GM19351 (cell line): Measurements from ENCODE around the gene DYSF.

Experiments used
- ATAC-seq: cut with Tn5 transposase; IDR thresholded peaks from one replicate; pipeline ENCODE4 v1.9.1; 2021; ENCODE audit warnings: mild to moderate bottlenecking, moderate library complexity; ENCODE audit not compliant: unreplicated experiment

The DYSF gene

DNA sequence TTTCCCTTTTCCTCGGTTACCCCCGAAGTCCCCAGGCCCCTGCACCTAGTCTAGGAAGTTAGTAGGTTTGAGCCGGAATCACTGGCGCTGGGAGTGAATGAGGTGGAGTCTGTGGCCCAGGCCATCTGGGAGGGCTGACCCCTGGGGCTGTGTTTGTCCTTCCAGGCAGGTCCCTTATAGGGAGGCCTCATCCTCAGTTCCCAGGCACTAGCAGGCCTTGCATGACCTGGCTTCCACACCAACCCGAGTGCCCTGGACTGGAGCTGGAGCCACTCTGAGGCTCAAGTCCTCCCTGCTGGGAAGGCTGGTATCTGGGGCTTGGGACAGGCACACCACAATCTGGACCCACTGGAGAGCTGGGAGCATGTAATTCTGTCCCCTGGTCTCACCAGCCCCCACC, 111.0 kb downstream of the DYSF start:
- no peak for ATAC-seq

DNA sequence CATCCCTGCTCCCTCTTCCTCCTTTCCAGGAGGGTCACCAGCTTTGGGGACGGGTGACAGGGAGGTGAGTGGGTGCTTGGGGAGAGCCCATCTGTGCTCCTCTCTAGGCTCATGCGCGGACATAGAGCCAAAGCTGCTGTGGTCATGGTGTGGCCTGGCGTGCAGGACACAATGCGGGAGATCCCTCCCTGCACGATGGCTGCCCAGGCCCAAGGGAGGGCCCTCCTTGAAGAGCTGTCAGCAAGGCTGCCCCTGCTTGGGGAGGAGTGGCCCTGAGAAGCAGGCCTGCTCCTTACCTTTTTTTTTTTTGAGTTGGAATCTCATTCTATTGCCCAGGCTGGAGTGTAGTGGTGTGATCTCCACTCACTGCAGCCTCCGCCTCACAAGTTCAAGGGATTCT, 111.4 kb downstream of the DYSF start:
- no peak for ATAC-seq

- ATAC-seq: no peak
Observed at GRCh38 chr2:71566372-71566771, 113.0 kb downstream of the DYSF start.

DNA sequence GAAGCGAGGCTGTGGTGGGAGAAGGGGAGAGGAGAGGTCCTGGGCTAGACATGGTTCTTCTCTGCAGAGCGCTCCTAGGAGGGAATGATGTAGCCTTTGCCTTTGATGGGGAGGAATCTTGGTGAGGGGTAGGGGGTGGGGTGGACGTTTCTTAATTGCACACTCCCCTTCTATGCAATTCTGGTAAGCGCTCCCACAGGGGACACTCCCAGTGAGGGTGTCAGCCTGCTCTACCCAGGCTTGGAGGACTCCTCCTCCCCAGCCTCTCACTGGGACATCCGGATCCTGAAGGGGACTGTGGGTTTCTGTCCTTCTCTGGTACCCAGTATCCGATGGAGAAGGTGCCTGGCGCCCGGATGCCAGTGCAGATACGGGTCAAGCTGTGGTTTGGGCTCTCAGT, 114.3 kb downstream of the DYSF start:
- no peak for ATAC-seq

DNA sequence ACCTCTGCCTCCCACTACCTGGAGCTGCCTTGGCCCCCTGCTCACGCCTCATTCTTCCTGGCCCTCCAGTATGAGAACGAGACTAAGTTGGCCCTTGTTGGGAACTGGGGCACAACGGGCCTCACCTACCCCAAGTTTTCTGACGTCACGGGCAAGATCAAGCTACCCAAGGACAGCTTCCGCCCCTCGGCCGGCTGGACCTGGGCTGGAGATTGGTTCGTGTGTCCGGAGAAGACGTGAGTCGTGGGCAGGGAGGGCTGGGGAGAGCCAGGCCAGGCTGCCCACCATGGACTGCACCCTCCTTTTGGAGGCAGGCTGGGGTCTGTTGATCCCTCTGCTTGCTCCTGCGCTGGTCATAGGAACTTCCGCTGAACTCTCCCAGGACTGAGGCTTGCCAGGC, 114.7 kb downstream of the DYSF start:
- no peak for ATAC-seq

GRCh38 chr2:71570511-71570910, 117.2 kb downstream of the DYSF start:
- no peak for ATAC-seq

GRCh38 chr2:71570951-71571460, 117.6 kb downstream of the DYSF start:
- no peak for ATAC-seq

GRCh38 chr2:71571945-71572344, 118.6 kb downstream of the DYSF start:
- ATAC-seq: no peak

GRCh38 chr2:71575966-71576365, 122.6 kb downstream of the DYSF start:
- ATAC-seq: no peak

- no peak for ATAC-seq
Observed at GRCh38 chr2:71576541-71576940, 123.2 kb downstream of the DYSF start.

GRCh38 chr2:71577209-71577608, 123.8 kb downstream of the DYSF start:
- no peak for ATAC-seq

DNA sequence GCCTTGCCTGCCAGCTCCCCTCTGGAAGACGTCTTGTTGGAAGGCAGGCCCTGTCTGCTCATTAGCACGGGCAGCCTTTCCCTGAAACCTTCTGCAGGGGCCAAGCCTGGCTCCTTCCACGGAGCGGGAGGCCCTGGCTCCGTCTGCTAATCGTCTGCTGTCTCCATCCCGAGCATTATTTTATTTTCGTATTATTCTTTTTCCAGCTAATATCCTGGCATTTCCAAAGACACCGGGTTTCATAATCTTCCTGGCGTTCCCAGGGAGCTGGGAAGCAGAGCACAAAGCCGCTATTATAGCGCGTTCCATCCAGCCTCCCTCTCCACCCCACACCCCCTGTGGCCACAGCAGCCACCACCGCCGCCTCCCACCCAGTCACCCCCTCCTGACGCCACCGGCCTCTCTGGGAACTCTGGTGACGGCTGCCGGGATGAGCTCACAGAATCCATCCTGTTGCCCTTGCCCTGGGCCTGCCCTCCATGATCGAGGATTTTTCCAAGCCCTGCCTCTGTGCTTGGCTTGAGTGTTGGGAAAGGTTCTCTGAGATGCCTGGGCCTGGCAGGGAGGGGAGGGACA, 125.5 kb downstream of the DYSF start:
- ATAC-seq: no peak

GRCh38 chr2:71581026-71581425, 127.7 kb downstream of the DYSF start:
- ATAC-seq: no peak

- ATAC-seq: no peak
Observed at GRCh38 chr2:71583876-71584275, 130.5 kb downstream of the DYSF start.

- no peak for ATAC-seq
Observed at GRCh38 chr2:71586471-71586870, 133.1 kb downstream of the DYSF start.

GRCh38 chr2:71587509-71588073, 134.2 kb downstream of the DYSF start:
- no peak for ATAC-seq

- ATAC-seq: no peak
Observed at GRCh38 chr2:71588497-71589170, 135.3 kb downstream of the DYSF start.

DNA sequence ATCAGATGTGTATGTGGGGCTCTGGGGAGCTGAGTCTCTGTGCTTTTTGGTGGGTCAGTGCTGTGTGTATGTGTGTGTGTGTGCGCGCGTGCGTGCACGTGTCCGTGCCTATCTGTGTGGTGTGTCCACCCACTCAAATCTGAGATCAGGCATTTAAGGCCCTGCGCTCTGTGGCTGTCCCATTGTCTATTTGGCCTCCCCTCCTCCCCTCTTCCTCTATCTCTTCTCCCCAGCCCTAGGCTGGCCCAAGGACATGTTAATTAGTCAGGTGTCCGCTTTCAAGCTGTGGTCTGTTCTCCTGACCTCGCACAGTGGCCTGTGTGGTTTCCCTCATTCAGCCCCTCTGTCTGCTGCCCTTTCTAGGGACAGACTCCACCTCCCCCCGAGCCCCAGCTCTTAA, 136.4 kb downstream of the DYSF start:
- no peak for ATAC-seq

DNA sequence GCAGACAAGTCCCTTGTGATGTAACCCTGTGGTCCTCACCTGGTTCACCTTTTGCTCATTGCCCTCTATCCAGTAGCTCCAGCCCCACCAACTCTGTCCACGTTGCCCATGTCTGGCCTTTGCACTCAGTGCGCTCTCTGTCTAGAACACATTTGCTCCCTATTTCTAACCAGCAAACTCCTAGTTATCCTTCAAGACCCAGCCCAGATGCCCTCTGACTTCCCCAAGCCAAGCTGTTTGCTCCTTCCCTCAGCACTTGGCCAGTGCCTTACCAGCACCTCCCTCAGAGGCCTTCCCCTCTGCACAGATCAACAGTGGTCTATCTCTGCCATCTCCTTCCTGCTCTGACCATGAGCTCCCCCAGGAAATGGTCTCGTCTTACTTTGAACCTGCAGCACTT, 137.7 kb downstream of the DYSF start:
- ATAC-seq: no peak

DNA sequence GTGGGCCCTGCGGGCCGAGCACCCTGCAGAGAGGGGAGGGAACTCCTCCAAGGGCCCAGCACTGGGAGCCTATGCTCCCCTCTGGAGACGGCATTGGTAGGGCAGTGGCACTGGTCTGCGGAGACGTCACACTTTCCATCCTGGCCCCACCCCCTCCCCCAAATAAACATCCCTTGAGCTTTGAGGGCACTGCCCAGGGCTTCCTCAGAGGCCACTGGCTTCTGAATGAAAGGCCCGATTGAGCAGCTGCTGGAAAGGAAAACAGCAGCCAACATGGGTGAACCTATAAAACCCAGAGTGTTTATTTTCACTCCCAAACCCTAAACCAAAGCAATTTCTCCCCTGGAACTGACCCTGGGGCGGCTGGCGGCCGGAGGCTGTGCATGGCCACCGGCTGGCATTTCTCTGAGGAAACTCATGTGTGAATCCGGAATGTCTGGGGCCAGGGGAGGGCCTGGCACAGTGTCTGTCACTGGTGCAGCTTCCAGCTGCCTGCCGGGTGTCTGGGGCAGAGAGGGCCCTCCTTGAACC, 138.9 kb downstream of the DYSF start:
- ATAC-seq: no peak

GRCh38 chr2:71595569-71595968, 142.2 kb downstream of the DYSF start:
- no peak for ATAC-seq

DNA sequence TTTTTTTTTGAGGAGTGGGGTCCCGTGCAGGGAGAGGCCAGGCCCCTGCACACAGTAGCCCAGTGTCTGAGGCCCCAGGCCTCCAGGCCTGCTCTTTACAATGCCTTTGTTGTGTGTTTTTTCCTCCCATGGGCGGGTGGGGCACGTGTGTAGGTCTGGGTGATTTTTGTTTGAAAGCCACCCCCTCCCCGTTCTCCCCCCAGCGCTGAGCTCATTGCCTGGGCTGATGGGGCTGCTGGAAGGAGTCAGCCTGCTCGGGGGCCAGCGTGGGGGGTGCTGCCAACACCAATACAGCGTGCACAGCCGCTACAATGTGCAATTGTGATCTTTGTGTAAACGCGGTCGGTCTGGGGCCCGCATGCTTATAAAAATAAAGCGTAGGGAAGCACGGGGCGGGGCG, 142.7 kb downstream of the DYSF start:
- no peak for ATAC-seq
